Measurements from ENCODE around the gene USP6NL. TPM values are rescaled to one million over a fixed set of nuclear protein-coding genes. Genes with fewer than 3 reads are reported as not detected.
A peak's percentile ranks its signal among the peaks of the same experiment; 100 is the strongest.

The USP6NL gene
- total RNA-seq, 1 experiment from 2014 or later: 21.4 TPM

DNA sequence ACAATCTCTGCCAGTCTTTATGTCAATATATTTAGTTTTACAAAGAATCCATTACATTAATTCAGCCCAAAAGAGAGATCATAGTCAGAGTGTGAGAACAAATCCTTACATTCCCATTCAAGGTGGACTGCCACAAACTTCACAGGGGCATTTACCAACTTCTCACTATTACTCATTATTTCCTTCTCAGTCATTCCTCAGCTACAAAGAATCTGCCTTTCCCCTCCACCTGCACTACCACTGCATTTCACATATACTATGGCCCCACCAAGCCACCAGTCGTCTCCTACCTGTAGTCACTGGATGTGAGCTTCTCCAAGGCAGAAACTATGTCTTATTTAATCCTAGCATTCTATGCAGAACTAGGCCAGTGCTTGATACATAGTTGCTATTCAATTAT, 94.3 kb downstream of the USP6NL start (continued):
- TF ChIP-seq, protein P1, sequence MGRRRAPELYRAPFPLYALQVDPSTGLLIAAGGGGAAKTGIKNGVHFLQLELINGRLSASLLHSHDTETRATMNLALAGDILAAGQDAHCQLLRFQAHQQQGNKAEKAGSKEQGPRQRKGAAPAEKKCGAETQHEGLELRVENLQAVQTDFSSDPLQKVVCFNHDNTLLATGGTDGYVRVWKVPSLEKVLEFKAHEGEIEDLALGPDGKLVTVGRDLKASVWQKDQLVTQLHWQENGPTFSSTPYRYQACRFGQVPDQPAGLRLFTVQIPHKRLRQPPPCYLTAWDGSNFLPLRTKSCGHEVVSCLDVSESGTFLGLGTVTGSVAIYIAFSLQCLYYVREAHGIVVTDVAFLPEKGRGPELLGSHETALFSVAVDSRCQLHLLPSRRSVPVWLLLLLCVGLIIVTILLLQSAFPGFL (CRISPR knock-in tag; IDR thresholded peaks at IDR 0.05; ENCODE audit: borderline replicate concordance): no peak
- TF ChIP-seq EMX1 (CRISPR knock-in tag; IDR thresholded peaks at IDR 0.05) (no peak), RORB (CRISPR knock-in tag; IDR thresholded peaks at IDR 0.05) (no peak), FOXK1 (CRISPR knock-in tag; IDR thresholded peaks at IDR 0.05) (no peak), PRRX2 (CRISPR knock-in tag; IDR thresholded peaks at IDR 0.05) (no peak), ZNF423 (CRISPR knock-in tag; IDR thresholded peaks at IDR 0.05) (no peak)
- TF ChIP-seq, protein P2, sequence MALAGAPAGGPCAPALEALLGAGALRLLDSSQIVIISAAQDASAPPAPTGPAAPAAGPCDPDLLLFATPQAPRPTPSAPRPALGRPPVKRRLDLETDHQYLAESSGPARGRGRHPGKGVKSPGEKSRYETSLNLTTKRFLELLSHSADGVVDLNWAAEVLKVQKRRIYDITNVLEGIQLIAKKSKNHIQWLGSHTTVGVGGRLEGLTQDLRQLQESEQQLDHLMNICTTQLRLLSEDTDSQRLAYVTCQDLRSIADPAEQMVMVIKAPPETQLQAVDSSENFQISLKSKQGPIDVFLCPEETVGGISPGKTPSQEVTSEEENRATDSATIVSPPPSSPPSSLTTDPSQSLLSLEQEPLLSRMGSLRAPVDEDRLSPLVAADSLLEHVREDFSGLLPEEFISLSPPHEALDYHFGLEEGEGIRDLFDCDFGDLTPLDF (CRISPR knock-in tag; IDR thresholded peaks at IDR 0.05): no peak

DNA sequence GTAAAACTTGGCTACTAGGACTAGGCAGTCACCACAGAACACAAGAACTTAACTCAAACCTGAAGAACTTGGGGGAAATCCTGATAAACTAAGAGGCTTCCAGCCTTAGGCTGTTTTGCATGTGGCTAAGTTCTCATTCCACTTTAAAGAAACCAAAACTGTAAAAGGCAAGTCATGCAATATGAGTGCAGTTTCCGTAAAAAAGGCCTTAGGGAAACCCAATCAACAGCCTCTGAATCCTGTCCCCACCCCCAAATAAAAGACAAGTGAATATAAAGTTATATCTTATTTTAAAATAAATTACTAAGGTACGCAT, 95.1 kb downstream of the USP6NL start:
- Mint-ChIP-seq H3K9me3 (no peaks in the 10 kb centered on the region), H3K4me3 (no peak overlapping the region), H3K27ac (no peak overlapping the region), H3K27me3 (ENCODE audit: low read depth) (no peaks in the 10 kb centered on the region), H3K36me3 (no peaks in the 10 kb centered on the region), H3K4me1 (peaks cover 7% of the 10 kb centered on the region)
- CTCF ChIA-PET: interaction anchor here (2.0 kb wide), 1 partner anchor 241 kb away, joined by 28 read pairs; no protein-coding TSS in a partner anchor
- POLR2A ChIA-PET: no interaction called here
- no peak for TF ChIP-seq GRHL2 (CRISPR knock-in tag; IDR thresholded peaks at IDR 0.05; ENCODE audit: insufficient replicate concordance, severe bottlenecking)
- no peak for ATAC-seq
- DNase-seq (ENCODE audit: low spot score): no peak

DNA sequence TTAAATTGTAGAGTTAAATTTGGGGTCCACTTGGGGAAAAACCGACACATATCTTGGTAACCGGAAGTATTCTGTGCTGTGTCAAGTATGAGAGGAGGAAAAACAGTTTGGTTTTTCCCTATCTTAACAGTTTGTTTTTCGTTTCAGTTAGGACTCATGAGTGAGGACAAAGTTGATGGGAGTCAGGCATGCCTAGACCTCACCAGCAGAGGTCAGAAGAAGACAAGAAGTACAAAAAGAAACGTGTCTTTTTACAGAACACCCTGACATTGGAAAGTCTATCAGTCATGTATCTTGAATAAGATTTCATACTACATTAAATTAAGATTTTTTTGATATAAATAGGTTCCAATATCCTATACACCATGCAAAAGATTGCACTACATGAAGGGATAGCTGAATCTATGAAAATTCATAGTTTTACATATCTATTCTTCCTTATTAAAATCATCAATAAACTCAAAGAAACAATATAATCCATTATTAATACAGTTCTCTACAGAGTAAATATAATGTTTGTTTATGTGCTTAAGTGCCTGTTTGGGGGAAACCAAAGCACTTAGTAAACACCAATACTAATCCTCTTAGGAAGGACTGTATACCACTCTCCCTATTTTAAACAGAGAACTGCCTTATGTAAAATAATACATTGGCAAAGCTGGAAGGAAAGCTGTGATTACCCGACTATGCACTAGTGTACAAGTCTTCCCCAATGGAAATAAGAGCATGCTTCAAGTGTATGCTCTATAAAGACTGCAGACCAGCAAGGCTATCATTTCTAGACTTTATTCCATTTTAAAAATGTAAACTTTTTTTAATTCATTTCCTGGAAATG, 95.6 kb downstream of the USP6NL start:
- H3K27ac Mint-ChIP-seq: no peak overlapping the region
- no peak for TF ChIP-seq NFE2L1 (CRISPR knock-in tag; IDR thresholded peaks at IDR 0.05)
- no peak for TF ChIP-seq ELF4 (CRISPR knock-in tag; IDR thresholded peaks at IDR 0.05; ENCODE audit: low read depth)
- TF ChIP-seq, protein P3, sequence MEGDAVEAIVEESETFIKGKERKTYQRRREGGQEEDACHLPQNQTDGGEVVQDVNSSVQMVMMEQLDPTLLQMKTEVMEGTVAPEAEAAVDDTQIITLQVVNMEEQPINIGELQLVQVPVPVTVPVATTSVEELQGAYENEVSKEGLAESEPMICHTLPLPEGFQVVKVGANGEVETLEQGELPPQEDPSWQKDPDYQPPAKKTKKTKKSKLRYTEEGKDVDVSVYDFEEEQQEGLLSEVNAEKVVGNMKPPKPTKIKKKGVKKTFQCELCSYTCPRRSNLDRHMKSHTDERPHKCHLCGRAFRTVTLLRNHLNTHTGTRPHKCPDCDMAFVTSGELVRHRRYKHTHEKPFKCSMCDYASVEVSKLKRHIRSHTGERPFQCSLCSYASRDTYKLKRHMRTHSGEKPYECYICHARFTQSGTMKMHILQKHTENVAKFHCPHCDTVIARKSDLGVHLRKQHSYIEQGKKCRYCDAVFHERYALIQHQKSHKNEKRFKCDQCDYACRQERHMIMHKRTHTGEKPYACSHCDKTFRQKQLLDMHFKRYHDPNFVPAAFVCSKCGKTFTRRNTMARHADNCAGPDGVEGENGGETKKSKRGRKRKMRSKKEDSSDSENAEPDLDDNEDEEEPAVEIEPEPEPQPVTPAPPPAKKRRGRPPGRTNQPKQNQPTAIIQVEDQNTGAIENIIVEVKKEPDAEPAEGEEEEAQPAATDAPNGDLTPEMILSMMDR (IDR thresholded peaks at IDR 0.05): peak; percentile 46; the same call in 1 of the 2 replicates
- DNase-seq (ENCODE audit: low spot score) (peak; percentile 41), ATAC-seq (peak; percentile 60)
- no peaks in the 10 kb centered on the region for H3K27me3 Mint-ChIP-seq (ENCODE audit: low read depth)
- peaks cover 9% of the 10 kb centered on the region for H3K4me1 Mint-ChIP-seq
- ChIA-PET CTCF (interaction anchor here (0.7 to 2.0 kb wide), 5 partner anchors 10 to 245 kb away, joined by 3 to 28 read pairs (median 5); no protein-coding TSS in a partner anchor), POLR2A (no interaction called here)
- no peak overlapping the region for H3K4me3 Mint-ChIP-seq
- no peaks in the 10 kb centered on the region for H3K9me3 Mint-ChIP-seq
- no peaks in the 10 kb centered on the region for H3K36me3 Mint-ChIP-seq

DNA sequence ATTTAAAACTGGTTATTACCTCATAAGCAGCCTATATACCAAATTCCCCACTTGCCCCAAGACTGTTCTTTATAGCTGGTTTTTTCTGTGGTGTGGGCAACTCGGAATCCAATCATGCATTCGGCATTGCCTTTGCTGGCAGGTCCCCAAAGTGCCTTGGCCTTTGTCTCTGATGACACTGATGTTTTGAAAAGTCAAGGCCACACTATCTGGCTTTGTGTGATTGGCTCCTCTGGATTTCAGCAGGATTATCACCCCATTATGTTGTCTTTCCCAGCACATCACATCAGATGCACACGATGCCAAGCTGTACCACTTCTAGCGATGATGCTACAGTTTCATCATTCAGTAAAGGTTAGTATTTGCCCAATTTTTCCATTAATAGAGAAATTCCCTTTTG, 97.7 kb downstream of the USP6NL start:
- H3K27me3 Mint-ChIP-seq (ENCODE audit: low read depth): no peaks in the 10 kb centered on the region
- H3K4me1 Mint-ChIP-seq: peaks cover 18% of the 10 kb centered on the region
- no peak overlapping the region for H3K27ac Mint-ChIP-seq
- ChIA-PET POLR2A (no interaction called here), CTCF (no interaction called here)
- no peaks in the 10 kb centered on the region for H3K36me3 Mint-ChIP-seq
- DNase-seq (ENCODE audit: low spot score) (no peak), ATAC-seq (no peak)
- H3K4me3 Mint-ChIP-seq: no peak overlapping the region
- H3K9me3 Mint-ChIP-seq: no peaks in the 10 kb centered on the region
- TF ChIP-seq, protein P4, sequence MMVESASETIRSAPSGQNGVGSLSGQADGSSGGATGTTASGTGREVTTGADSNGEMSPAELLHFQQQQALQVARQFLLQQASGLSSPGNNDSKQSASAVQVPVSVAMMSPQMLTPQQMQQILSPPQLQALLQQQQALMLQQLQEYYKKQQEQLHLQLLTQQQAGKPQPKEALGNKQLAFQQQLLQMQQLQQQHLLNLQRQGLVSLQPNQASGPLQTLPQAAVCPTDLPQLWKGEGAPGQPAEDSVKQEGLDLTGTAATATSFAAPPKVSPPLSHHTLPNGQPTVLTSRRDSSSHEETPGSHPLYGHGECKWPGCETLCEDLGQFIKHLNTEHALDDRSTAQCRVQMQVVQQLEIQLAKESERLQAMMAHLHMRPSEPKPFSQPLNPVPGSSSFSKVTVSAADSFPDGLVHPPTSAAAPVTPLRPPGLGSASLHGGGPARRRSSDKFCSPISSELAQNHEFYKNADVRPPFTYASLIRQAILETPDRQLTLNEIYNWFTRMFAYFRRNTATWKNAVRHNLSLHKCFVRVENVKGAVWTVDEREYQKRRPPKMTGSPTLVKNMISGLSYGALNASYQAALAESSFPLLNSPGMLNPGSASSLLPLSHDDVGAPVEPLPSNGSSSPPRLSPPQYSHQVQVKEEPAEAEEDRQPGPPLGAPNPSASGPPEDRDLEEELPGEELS (CRISPR knock-in tag; IDR thresholded peaks at IDR 0.05): no peak
- TF ChIP-seq, protein P1 (CRISPR knock-in tag; IDR thresholded peaks at IDR 0.05; ENCODE audit: borderline replicate concordance): no peak
- TF ChIP-seq ZBTB21 (CRISPR knock-in tag; IDR thresholded peaks at IDR 0.05; ENCODE audit: borderline replicate concordance) (no peak), KAT7 (CRISPR knock-in tag; IDR thresholded peaks at IDR 0.05; ENCODE audit: borderline replicate concordance) (no peak), NR1H2 (CRISPR knock-in tag; IDR thresholded peaks at IDR 0.05) (no peak)
- TF ChIP-seq, protein P5, sequence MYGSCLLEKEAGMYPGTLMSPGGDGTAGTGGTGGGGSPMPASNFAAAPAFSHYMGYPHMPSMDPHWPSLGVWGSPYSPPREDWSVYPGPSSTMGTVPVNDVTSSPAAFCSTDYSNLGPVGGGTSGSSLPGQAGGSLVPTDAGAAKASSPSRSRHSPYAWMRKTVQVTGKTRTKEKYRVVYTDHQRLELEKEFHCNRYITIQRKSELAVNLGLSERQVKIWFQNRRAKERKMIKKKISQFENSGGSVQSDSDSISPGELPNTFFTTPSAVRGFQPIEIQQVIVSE (CRISPR knock-in tag; IDR thresholded peaks at IDR 0.05; ENCODE audit: borderline replicate concordance): no peak
- TF ChIP-seq, protein P6, sequence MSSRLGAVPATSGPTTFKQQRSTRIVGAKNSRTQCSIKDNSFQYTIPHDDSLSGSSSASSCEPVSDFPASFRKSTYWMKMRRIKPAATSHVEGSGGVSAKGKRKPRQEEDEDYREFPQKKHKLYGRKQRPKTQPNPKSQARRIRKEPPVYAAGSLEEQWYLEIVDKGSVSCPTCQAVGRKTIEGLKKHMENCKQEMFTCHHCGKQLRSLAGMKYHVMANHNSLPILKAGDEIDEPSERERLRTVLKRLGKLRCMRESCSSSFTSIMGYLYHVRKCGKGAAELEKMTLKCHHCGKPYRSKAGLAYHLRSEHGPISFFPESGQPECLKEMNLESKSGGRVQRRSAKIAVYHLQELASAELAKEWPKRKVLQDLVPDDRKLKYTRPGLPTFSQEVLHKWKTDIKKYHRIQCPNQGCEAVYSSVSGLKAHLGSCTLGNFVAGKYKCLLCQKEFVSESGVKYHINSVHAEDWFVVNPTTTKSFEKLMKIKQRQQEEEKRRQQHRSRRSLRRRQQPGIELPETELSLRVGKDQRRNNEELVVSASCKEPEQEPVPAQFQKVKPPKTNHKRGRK (CRISPR knock-in tag; IDR thresholded peaks at IDR 0.05; ENCODE audit: borderline replicate concordance): no peak
